Tibial artery (tissue), 4 donors: ENCODE results near the gene SBF2.

Experiments used
- DNase-seq, 2 donors: peaks; one replicate each; pipeline ENCODE4 v3.0.0-alpha.2; 2019
- H3K27ac ChIP-seq, 2 donors: fragments of 200-600 bp; sonication (generic) in 1 of 2; 1 replicate in 1 of 2; 2 replicates in 1 of 2; pipeline ENCODE4 v1.5.1; 2018 to 2019; ENCODE audit warnings: mild to moderate bottlenecking in 1 of 2
- H3K27me3 ChIP-seq, 2 donors: fragments of 200-600 bp; sonication (generic) in 1 of 2; one replicate each; pipeline versions ENCODE4 v1.5.1 to v1.6.0; 2016 to 2019
- H3K36me3 ChIP-seq, 3 donors: fragments of 200-600 bp; sonication (generic) in 2 of 3; one replicate each; pipeline ENCODE4 v1.5.1; 2016 to 2019; ENCODE audit warnings: mild to moderate bottlenecking in 2 of 3
- H3K4me1 ChIP-seq, 4 donors: fragments of 200-600 bp; sonication (generic) in 2 of 4; 1 replicate in 3 of 4; 2 replicates in 1 of 4; pipeline ENCODE4 v1.5.1; 2016 to 2019
- H3K4me3 ChIP-seq, 2 donors: fragments of 200-600 bp; sonication (generic) in 1 of 2; 1 replicate in 1 of 2; 2 replicates in 1 of 2; pipeline ENCODE4 v1.5.1; 2018 to 2019; ENCODE audit warnings: mild to moderate bottlenecking in 2 of 2
- H3K9me3 ChIP-seq, 3 donors: fragments of 200-600 bp; sonication (generic) in 1 of 3; one replicate each; pipeline ENCODE4 v1.5.1; 2016 to 2019
- CTCF ChIP-seq, 2 experiments: fragments of 200-600 bp in 1 of 2; fragments of 450-650 bp in 1 of 2; IDR thresholded peaks; one replicate each; pipeline ENCODE4 v1.5.1; 2017 to 2019; ENCODE audit warnings: antibody characterized with exemption in 2 of 2, mild to moderate bottlenecking in 1 of 2, moderate library complexity in 1 of 2
- intact Hi-C: fragments of 100-400 bp; cut with DNase I; formaldehyde crosslinking; loops from one replicate; pipeline ENCODE4 v1.15.0; 2023; ENCODE audit warnings: low total_unique reads

SBF2 gene

GRCh38 chr11:10017911-10018310 is 276.1 kb downstream of the SBF2 start:
- DNase-seq: no peak
- TF ChIP-seq CTCF (IDR thresholded peaks at IDR 0.05): no peak
- Histone ChIP-seq H3K9me3 (no peaks in the 10 kb centered on the region), H3K4me1 (no peaks in the 10 kb centered on the region), H3K27ac (no peak overlapping the region), H3K36me3 (no peaks in the 10 kb centered on the region), H3K4me3 (no peak overlapping the region), H3K27me3 (no peaks in the 10 kb centered on the region)
- intact Hi-C loops: no loop called here

- Histone ChIP-seq H3K9me3 (no peaks in the 10 kb centered on the region), H3K4me1 (no peaks in the 10 kb centered on the region), H3K27me3 (no peaks in the 10 kb centered on the region), H3K4me3 (no peak overlapping the region), H3K36me3 (no peaks in the 10 kb centered on the region), H3K27ac (no peak overlapping the region)
- DNase-seq: no peak
- TF ChIP-seq CTCF (IDR thresholded peaks at IDR 0.05): no peak
- intact Hi-C loops: no loop called here
Observed at GRCh38 chr11:10017050-10017449, 277.0 kb downstream of the SBF2 start.

- no peaks in the 10 kb centered on the region for H3K4me1 ChIP-seq
- H3K4me3 ChIP-seq: no peak overlapping the region
- H3K36me3 ChIP-seq: no peaks in the 10 kb centered on the region
- H3K9me3 ChIP-seq: no peaks in the 10 kb centered on the region
- TF ChIP-seq CTCF (IDR thresholded peaks at IDR 0.05): no peak
- no peak overlapping the region for H3K27ac ChIP-seq
- DNase-seq: no peak
- no peaks in the 10 kb centered on the region for H3K27me3 ChIP-seq
- intact Hi-C loops: no loop called here
Observed at GRCh38 chr11:10012068-10012467, 282.0 kb downstream of the SBF2 start.

GRCh38 chr11:10005955-10006525 is 288.0 kb downstream of the SBF2 start:
- H3K27ac ChIP-seq: no peak overlapping the region
- no peaks in the 10 kb centered on the region for H3K27me3 ChIP-seq
- intact Hi-C loops: no loop called here
- no peaks in the 10 kb centered on the region for H3K36me3 ChIP-seq
- no peak for TF ChIP-seq CTCF (IDR thresholded peaks at IDR 0.05)
- H3K4me1 ChIP-seq: no peaks in the 10 kb centered on the region
- no peak for DNase-seq
- H3K9me3 ChIP-seq: no peaks in the 10 kb centered on the region
- H3K4me3 ChIP-seq: no peak overlapping the region

- intact Hi-C loops: no loop called here
- H3K4me1 ChIP-seq: no peaks in the 10 kb centered on the region
- H3K27me3 ChIP-seq: no peaks in the 10 kb centered on the region
- H3K9me3 ChIP-seq: no peaks in the 10 kb centered on the region
- no peak overlapping the region for H3K4me3 ChIP-seq
- no peak overlapping the region for H3K27ac ChIP-seq
- no peak for DNase-seq
- H3K36me3 ChIP-seq: no peaks in the 10 kb centered on the region
- no peak for TF ChIP-seq CTCF (IDR thresholded peaks at IDR 0.05)
Observed at GRCh38 chr11:10004526-10005113, 289.4 kb downstream of the SBF2 start.
